Endothelial cell of umbilical vein (primary cell): ENCODE data around the gene FXYD4. TPM values are rescaled to one million over a fixed set of nuclear protein-coding genes. Genes with fewer than 3 reads are reported as not detected.
A peak's percentile ranks its signal among the peaks of the same experiment; 100 is the strongest.

Source experiments
- BruUV-seq: library from RNA; stranded (reverse); fragments of 400-500 nt; replicated peaks from 2 replicates; lab custom pipeline; 2021; lab: Mats Ljungman, UMichigan
- CTCF ChIA-PET: fragments of 300-600, 350-600 bp; sonication (Branson Sonifier 250); formaldehyde crosslinking; loops from one replicate; lab custom pipeline; 2021; ENCODE audit warnings: antibody characterized with exemption, inconsistent platforms; lab: Charles Lee
- POLR2A ChIA-PET: fragments of 300-600, 350-600 bp; sonication (Branson Sonifier 250); formaldehyde crosslinking; loops from one replicate; lab custom pipeline; 2021; ENCODE audit warnings: antibody characterized with exemption, inconsistent platforms; lab: Charles Lee
- DNase-seq: peaks from one replicate; pipeline ENCODE4 v3.0.0-alpha.2; 2011; ENCODE audit warnings: low read depth, low spot score
- FAIRE-seq: peaks from 2 replicates; lab custom pipeline; 2011; peaks lifted over from hg19 to GRCh38; lab: Jason Lieb, UNC
- H2AFZ ChIP-seq: 2 replicates; pipeline ENCODE4 v1.6.0; 2012; ENCODE audit warnings: low read depth, low read length, control low read depth, inconsistent platforms
- H3K27ac ChIP-seq: 2 replicates; pipeline ENCODE4 v1.5.1; 2011; ENCODE audit warnings: low read depth, mild to moderate bottlenecking, control low read depth, low read length, moderate library complexity; ENCODE audit not compliant: insufficient read depth
- H3K27me3 ChIP-seq, 2 experiments: 2 replicates each; pipeline versions ENCODE4 v1.6.0 to v1.6.1; 2011; ENCODE audit warnings: low read length in 2 of 2, mixed read lengths in 1 of 2; ENCODE audit not compliant: control insufficient read depth in 2 of 2, insufficient read depth in 2 of 2
- H3K36me3 ChIP-seq, 2 experiments: 2 replicates in 1 of 2; 3 replicates in 1 of 2; pipeline ENCODE4 v1.5.1; 2011; ENCODE audit warnings: low read length in 2 of 2, mild to moderate bottlenecking in 1 of 2, moderate library complexity in 1 of 2; ENCODE audit not compliant: control insufficient read depth in 2 of 2, insufficient read depth in 2 of 2; ENCODE audit errors: extremely low read depth in 1 of 2
- H3K4me1 ChIP-seq: 3 replicates; pipeline ENCODE4 v1.5.1; 2011; ENCODE audit warnings: mild to moderate bottlenecking, low read length; ENCODE audit not compliant: control insufficient read depth, insufficient read depth; ENCODE audit errors: extremely low read depth
- H3K4me2 ChIP-seq: 2 replicates; pipeline ENCODE4 v1.6.1; 2011; ENCODE audit warnings: low read length, control low read depth, mixed read lengths; ENCODE audit not compliant: insufficient read depth
- H3K4me3 ChIP-seq, 3 experiments: fragments of 200-600 bp in 1 of 3; sonication (generic), shearing (Covaris generic) in 1 of 3; replicated peaks in 1 of 3; 2 replicates each; pipeline ENCODE4 v1.5.1; 2011 to 2016; ENCODE audit warnings: control low read depth in 3 of 3, low read length in 3 of 3, mild to moderate bottlenecking in 2 of 3, inconsistent platforms in 1 of 3, low read depth in 1 of 3, moderate library complexity in 1 of 3; ENCODE audit not compliant: insufficient read depth in 1 of 3
- H3K79me2 ChIP-seq: 2 replicates; pipeline ENCODE4 v1.6.0; 2012; ENCODE audit warnings: low read length, inconsistent platforms; ENCODE audit not compliant: control insufficient read depth, insufficient read depth
- H3K9ac ChIP-seq: replicated peaks from 2 replicates; pipeline ENCODE3; 2011; ENCODE audit warnings: low read length, control low read depth; ENCODE audit not compliant: insufficient read depth; ENCODE audit errors: extremely low read depth
- H3K9me1 ChIP-seq: replicated peaks from 3 replicates; pipeline ENCODE4 v1.6.0; 2011; ENCODE audit warnings: mild to moderate bottlenecking, low read length; ENCODE audit not compliant: control insufficient read depth, insufficient read depth; ENCODE audit errors: extremely low read depth
- H3K9me3 ChIP-seq: replicated peaks from 2 replicates; pipeline ENCODE4 v1.5.1; 2012; ENCODE audit warnings: low read length, inconsistent platforms; ENCODE audit not compliant: control insufficient read depth, insufficient read depth
- H4K20me1 ChIP-seq: replicated peaks from 2 replicates; pipeline ENCODE3; 2011; ENCODE audit warnings: mild to moderate bottlenecking, low read length; ENCODE audit not compliant: control insufficient read depth, insufficient read depth; ENCODE audit errors: extremely low read depth
- CTCF ChIP-seq, 2 donors: IDR thresholded peaks; 1 replicate in 1 of 2; 2 replicates in 1 of 2; pipeline ENCODE4 v1.5.1; 2011; ENCODE audit warnings: low read length in 2 of 2, mild to moderate bottlenecking in 2 of 2, moderate library complexity in 2 of 2, control low read depth in 1 of 2, inconsistent platforms in 1 of 2, low read depth in 1 of 2; ENCODE audit not compliant: insufficient read depth in 1 of 2; ENCODE audit errors: extremely low read depth in 1 of 2
- GATA2 ChIP-seq: IDR thresholded peaks from 2 replicates; pipeline ENCODE4 v1.7.0; 2011; ENCODE audit warnings: low read depth, mild to moderate bottlenecking, moderate library complexity, mixed read lengths, low read length; ENCODE audit not compliant: insufficient read length, insufficient read depth
- POLR2A ChIP-seq: IDR thresholded peaks from 2 replicates; pipeline ENCODE4 v1.6.1; 2012; ENCODE audit warnings: low read depth, mild to moderate bottlenecking, control low read depth, low read length
- POLR2AphosphoS5 ChIP-seq: IDR thresholded peaks from 2 replicates; pipeline ENCODE4 v1.6.1; 2012; ENCODE audit warnings: low read depth, mild to moderate bottlenecking, control low read depth, low read length, moderate library complexity; ENCODE audit not compliant: insufficient read depth
- dilution Hi-C: fragments of 300-500 bp; cut with MboI; formaldehyde crosslinking; loops from one replicate; pipeline ENCODE4 v1.15.0; 2019; ENCODE audit warnings: low sequenced_read_pairs; ENCODE audit not compliant: extremely low pct_ligation_motif_present
- intact Hi-C: fragments of 100-400 bp; cut with micrococcal nuclease; formaldehyde crosslinking; loops from one replicate; pipeline ENCODE4 v1.10.0; 2022
- polyA plus RNA-seq, 4 experiments: library from polyadenylated mRNA; depleted of rRNA in 3 of 4; stranded (reverse) in 3 of 4; unstranded in 1 of 4; fragments of >200 nt; gene quantifications; 2 replicates each; pipeline versions ENCODE4 v1.2.1 to v1.2.3, GENCODE V29; 2011 to 2012; ENCODE audit warnings: missing spikeins in 1 of 4
- total RNA-seq: library from RNA; stranded (reverse); gene quantifications from 2 replicates; pipeline ENCODE4 v1.2.3, GENCODE V29; 2021

FXYD4 gene
- total and polyA plus RNA-seq, 2 donors (not counting 3 experiments of a cell fraction or from before 2014, with no cell fraction given) = not detected

GRCh38 chr10:43409385-43410109 is 38.1 kb downstream of the FXYD4 start:
- peak overlapping the region; percentile 83 for H3K27ac ChIP-seq
- H3K9me3 ChIP-seq = no peaks in the 10 kb centered on the region
- H3K79me2 ChIP-seq = peaks cover 40% of the 10 kb centered on the region
- peaks cover 18% of the 10 kb centered on the region for H3K4me1 ChIP-seq
- CTCF ChIA-PET = interaction anchor here (0.5 to 1.3 kb wide), 4 partner anchors 10 to 467 kb away, joined by 3 to 6 read pairs (median 3); partner anchors contain the start of gene ZNF487
- DNase-seq (peak; percentile 28), FAIRE-seq (no peak)
- no peaks in the 10 kb centered on the region for H3K9me1 ChIP-seq
- peak overlapping the region; percentile 96 for H2AFZ ChIP-seq
- no peaks in the 10 kb centered on the region for H3K27me3 ChIP-seq
- H4K20me1 ChIP-seq = no peaks in the 10 kb centered on the region
- BruUV-seq = TSS peak; percentile 28
- H3K9ac ChIP-seq = peak overlapping the region; percentile 96
- TF ChIP-seq CTCF (IDR thresholded peaks at IDR 0.05; ENCODE audit: extremely low read depth in 1 of 2, insufficient read depth in 1 of 2, low read depth in 1 of 2, low read length in 2 of 2) (no peak), GATA2 (no peak), POLR2A (peak; percentile 69), POLR2AphosphoS5 (peak; percentile 39)
- H3K36me3 ChIP-seq = no peaks in the 10 kb centered on the region
- dilution Hi-C loops = no loop called here
- POLR2A ChIA-PET = interaction anchor here (1.2 kb wide), 1 partner anchor 11 kb away, joined by 6 read pairs; no protein-coding TSS in a partner anchor
- intact Hi-C loops = loop anchor here (1.0 to 5.0 kb wide), 3 partner anchors 11 to 272 kb away; partner anchors contain the start of gene CSGALNACT2
- peak overlapping the region; percentile 67 for H3K4me2 ChIP-seq
- H3K4me3 ChIP-seq = peak overlapping the region; percentile 59 to 75 (median 70)
